IMR-90 (cell line): Measurements from ENCODE around the gene GUCY1A2. TPM values are rescaled to one million over a fixed set of nuclear protein-coding genes. Genes with fewer than 3 reads are reported as not detected.

Experiments
- ATAC-seq: fragments of 200-7000 bp; cut with Tn5 transposase; 2 replicates; pipeline ENCODE4 v1.9.1; 2020; ENCODE audit warnings: low read depth, mild to moderate bottlenecking, moderate library complexity
- BruUV-seq: library from RNA; stranded (reverse); fragments of 400-500 nt; replicated peaks from 2 replicates; lab custom pipeline; 2021; lab: Mats Ljungman, UMichigan
- CTCF ChIA-PET: fragments of 300-600 bp; formaldehyde crosslinking; extraction: SDS; loops from one replicate; lab custom pipeline; 2021; ENCODE audit warnings: antibody characterized with exemption; lab: Yijun Ruan, JAX
- POLR2A ChIA-PET: fragments of 300-600 bp; sonication (Branson Sonifier 250); formaldehyde crosslinking; loops from one replicate; lab custom pipeline; 2022; ENCODE audit warnings: antibody characterized with exemption; ENCODE audit not compliant: unreplicated experiment; lab: Charles Lee
- DNase-seq: peaks from one replicate; pipeline ENCODE4 v3.0.0; 2013
- H2AFZ ChIP-seq: replicated peaks from 2 replicates; pipeline ENCODE3; 2013; ENCODE audit warnings: low read length, mild to moderate bottlenecking; ENCODE audit not compliant: poor library complexity
- H2AK5ac ChIP-seq: 2 replicates; pipeline ENCODE4 v1.6.1; 2013; ENCODE audit warnings: low read depth, low read length, inconsistent platforms
- H2AK9ac ChIP-seq: replicated peaks from 2 replicates; pipeline ENCODE3; 2013; ENCODE audit warnings: mild to moderate bottlenecking, low read depth, low read length, moderate library complexity; ENCODE audit not compliant: poor library complexity
- H2BK120ac ChIP-seq: 2 replicates; pipeline ENCODE4 v1.6.1; 2013; ENCODE audit warnings: low read depth, low read length, inconsistent platforms
- H2BK15ac ChIP-seq: 3 replicates; pipeline ENCODE4 v1.6.1; 2013; ENCODE audit warnings: low read depth, low read length, inconsistent platforms
- H2BK20ac ChIP-seq: 2 replicates; pipeline ENCODE4 v1.6.1; 2013; ENCODE audit warnings: low read depth, mild to moderate bottlenecking, inconsistent platforms, low read length, moderate library complexity
- H2BK5ac ChIP-seq: 2 replicates; pipeline ENCODE4 v1.6.1; 2013; ENCODE audit warnings: mild to moderate bottlenecking, low read depth, low read length, inconsistent platforms; ENCODE audit not compliant: poor library complexity, severe bottlenecking
- H3K14ac ChIP-seq: replicated peaks from 2 replicates; pipeline ENCODE4 v1.6.1; 2013; ENCODE audit warnings: low read depth, low read length, inconsistent platforms
- H3K18ac ChIP-seq: 2 replicates; pipeline ENCODE4 v1.6.1; 2013; ENCODE audit warnings: low read depth, low read length, control low read depth
- H3K23ac ChIP-seq: 2 replicates; pipeline ENCODE4 v1.6.1; 2013; ENCODE audit warnings: low read depth, low read length, inconsistent platforms
- H3K27ac ChIP-seq: 2 replicates; pipeline ENCODE4 v1.5.1; 2013; ENCODE audit warnings: mild to moderate bottlenecking, control low read depth, low read length; ENCODE audit not compliant: insufficient read depth
- H3K27me3 ChIP-seq: 2 replicates; pipeline ENCODE4 v1.6.1; 2013; ENCODE audit warnings: low read length; ENCODE audit not compliant: control insufficient read depth, insufficient read depth
- H3K36me3 ChIP-seq: 2 replicates; pipeline ENCODE4 v1.6.1; 2013; ENCODE audit warnings: low read length, mixed read lengths; ENCODE audit not compliant: control insufficient read depth, insufficient read depth
- H3K4ac ChIP-seq: 2 replicates; pipeline ENCODE4 v1.6.1; 2013; ENCODE audit warnings: low read depth, low read length, inconsistent platforms
- H3K4me1 ChIP-seq: 2 replicates; pipeline ENCODE4 v1.6.1; 2013; ENCODE audit warnings: low read length, mixed read lengths; ENCODE audit not compliant: control insufficient read depth, insufficient read depth
- H3K4me2 ChIP-seq: 2 replicates; pipeline ENCODE4 v1.6.1; 2013; ENCODE audit warnings: low read depth, mild to moderate bottlenecking, control low read depth, low read length, moderate library complexity
- H3K4me3 ChIP-seq: 2 replicates; pipeline ENCODE4 v1.5.1; 2013; ENCODE audit warnings: low read depth, mild to moderate bottlenecking, control low read depth, low read length, moderate library complexity; ENCODE audit not compliant: insufficient read depth
- H3K56ac ChIP-seq: 2 replicates; pipeline ENCODE4 v1.6.1; 2013; ENCODE audit warnings: low read length, inconsistent platforms; ENCODE audit not compliant: insufficient read depth; ENCODE audit errors: extremely low read depth
- H3K79me1 ChIP-seq, 2 experiments: 2 replicates each; pipeline ENCODE4 v1.6.1; 2013; ENCODE audit warnings: low read length in 2 of 2, inconsistent platforms in 1 of 2, low read depth in 1 of 2
- H3K9ac ChIP-seq: 2 replicates; pipeline ENCODE4 v1.6.1; 2013; ENCODE audit warnings: low read depth, low read length, control low read depth
- H3K9me1 ChIP-seq: 2 replicates; pipeline ENCODE4 v1.6.1; 2013; ENCODE audit warnings: low read length, inconsistent platforms; ENCODE audit not compliant: insufficient read depth
- H3K9me3 ChIP-seq: 2 replicates; pipeline ENCODE4 v1.6.1; 2013; ENCODE audit warnings: low read length; ENCODE audit not compliant: control insufficient read depth, insufficient read depth
- H4K20me1 ChIP-seq: 2 replicates; pipeline ENCODE4 v1.6.1; 2013; ENCODE audit warnings: low read length, inconsistent platforms; ENCODE audit not compliant: insufficient read depth
- H4K5ac ChIP-seq: 2 replicates; pipeline ENCODE4 v1.6.1; 2013; ENCODE audit warnings: mild to moderate bottlenecking, low read depth, low read length, control low read depth
- H4K8ac ChIP-seq, 2 experiments: 2 replicates each; pipeline ENCODE4 v1.6.1; 2013; ENCODE audit warnings: low read depth in 2 of 2, low read length in 2 of 2, control low read depth in 1 of 2, inconsistent platforms in 1 of 2
- H4K91ac ChIP-seq: 2 replicates; pipeline ENCODE4 v1.6.1; 2013; ENCODE audit warnings: low read depth, low read length, inconsistent platforms; ENCODE audit not compliant: insufficient read depth
- BHLHE40 ChIP-seq: fragments of 150-350 bp; IDR thresholded peaks from 2 replicates; pipeline ENCODE4 v1.6.1; 2016; ENCODE audit warnings: mild to moderate bottlenecking, low read depth, low read length
- FOS ChIP-seq: fragments of 150-350 bp; IDR thresholded peaks from 2 replicates; pipeline ENCODE4 v1.6.1; 2016; ENCODE audit warnings: low read depth, low read length
- USF2 ChIP-seq: fragments of 150-350 bp; IDR thresholded peaks from 2 replicates; pipeline ENCODE4 v1.6.1; 2017; ENCODE audit warnings: mild to moderate bottlenecking, antibody characterized with exemption, low read length, low read depth
- WGBS, 2 experiments: methylation state at CpG; one replicate each; pipeline versions ENCODE4 v1.1.5 to v1.1.7; 2013; ENCODE audit warnings: missing lambda C conversion rate in 2 of 2; ENCODE audit not compliant: insufficient read length in 1 of 2; ENCODE audit errors: extremely low coverage in 2 of 2; 5-methylcytosine and 5-hydroxymethylcytosine counted together
- dilution Hi-C: fragments of 300-500 bp; cut with HindIII; formaldehyde crosslinking; loops from one replicate; pipeline ENCODE4 v1.14.3; 2018; ENCODE audit warnings: low sequenced_read_pairs; ENCODE audit not compliant: unreplicated experiment
- in situ Hi-C: fragments of 300-500 bp; cut with MboI; formaldehyde crosslinking; loops from 3 replicates; pipeline ENCODE4 v1.14.3; 2019; ENCODE audit warnings: low sequenced_read_pairs, inconsistent platforms, mixed read lengths
- intact Hi-C: fragments of 100-400 bp; cut with micrococcal nuclease; formaldehyde crosslinking; loops from 2 replicates; pipeline ENCODE4 v1.10.0; 2022
- polyA plus RNA-seq, 3 experiments: library from polyadenylated mRNA; depleted of rRNA; stranded (reverse); fragments of >200 nt; gene quantifications; 2 replicates each; pipeline ENCODE4 v1.2.3, GENCODE V29; 2012; ENCODE audit warnings: low replicate concordance in 1 of 3
- total RNA-seq: library from RNA; depleted of rRNA; stranded (reverse); fragments of >200 nt; gene quantifications from 2 replicates; pipeline ENCODE4 v1.2.3, GENCODE V29; 2012

The GUCY1A2 gene
- total and polyA plus RNA-seq, 2 of the 4 experiments (the other 2 are of a cell fraction): under 0.01 to 0.03 TPM

DNA sequence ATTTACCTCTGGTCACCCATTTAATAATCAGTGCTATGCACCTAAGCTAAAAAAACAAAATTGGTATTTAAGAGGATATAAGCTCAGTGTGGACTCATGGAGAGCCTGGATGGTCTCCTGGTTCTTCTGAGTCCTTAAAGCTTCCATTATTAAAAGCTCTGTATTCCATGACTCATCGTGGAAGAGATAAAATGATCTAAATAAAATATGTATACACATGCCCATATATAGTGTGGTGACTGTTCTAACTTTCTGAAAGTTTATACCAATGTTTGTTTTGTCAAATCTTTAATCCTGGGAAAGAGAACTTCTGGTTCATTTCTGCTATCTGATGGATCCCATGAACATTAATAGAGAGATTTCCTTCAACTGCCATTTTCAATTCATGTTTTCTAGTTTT, 375.9 kb downstream of the GUCY1A2 start:
- H3K9me3 ChIP-seq: peaks cover 4% of the 10 kb centered on the region
- H3K23ac ChIP-seq: no peak overlapping the region
- no TSS peak for BruUV-seq
- H3K18ac ChIP-seq: peak overlapping the region; percentile 77
- peak overlapping the region; percentile 77; the same call in 1 of the 2 replicates for H2BK120ac ChIP-seq
- no peak overlapping the region for H3K9ac ChIP-seq
- H3K79me1 ChIP-seq: no peaks in the 10 kb centered on the region
- no peak overlapping the region for H2BK15ac ChIP-seq
- TF ChIP-seq BHLHE40 (no peak), FOS (peak; percentile 91), USF2 (no peak)
- no peaks in the 10 kb centered on the region for H3K27me3 ChIP-seq
- dilution Hi-C loops: no loop called here
- DNase-seq: peak; percentile 91
- no CpG with 5 or more reads among the region's 1 CpG for WGBS, 2 experiments
- H3K9me1 ChIP-seq: no peaks in the 10 kb centered on the region
- H3K4me1 ChIP-seq: no peaks in the 10 kb centered on the region; the same call in none of the 2 replicates
- no peak overlapping the region for H4K8ac ChIP-seq
- peak overlapping the region; percentile 49; the same call in 1 of the 2 replicates for H3K27ac ChIP-seq
- intact Hi-C loops: loop anchor here (5.0 kb wide), 1 partner anchor 50 kb away; no protein-coding TSS in a partner anchor
- H3K4me3 ChIP-seq: no peak overlapping the region
- POLR2A ChIA-PET: no interaction called here
- peak overlapping the region; percentile 53 for H2BK5ac ChIP-seq
- no peaks in the 10 kb centered on the region for H4K20me1 ChIP-seq
- H3K36me3 ChIP-seq: no peaks in the 10 kb centered on the region
- H3K4ac ChIP-seq: no peak overlapping the region
- H4K91ac ChIP-seq: no peak overlapping the region
- H3K56ac ChIP-seq: no peak overlapping the region
- CTCF ChIA-PET: interaction anchor here (0.5 to 0.6 kb wide), 2 partner anchors 108 to 1090 kb away, joined by 3 to 5 read pairs; no protein-coding TSS in a partner anchor
- peak; percentile 98 for ATAC-seq
- no peak overlapping the region for H2AFZ ChIP-seq
- H3K4me2 ChIP-seq: peak overlapping the region; percentile 49; the same call in 1 of the 2 replicates
- H2AK5ac ChIP-seq: no peak overlapping the region
- in situ Hi-C loops: no loop called here
- 0 out of 2 replicates have a peak overlapping the region, but pooled peaks have one; percentile 9 for H2BK20ac ChIP-seq
- H3K14ac ChIP-seq: no peak overlapping the region
- H4K5ac ChIP-seq: no peak overlapping the region
- no peak overlapping the region for H2AK9ac ChIP-seq
